Stimulated activated CD8-positive, alpha-beta memory T cell treated with anti-CD3 and anti-CD28 coated beads, Interleukin-4, amount 100 ng/mL, for 4 hours (primary cell): ENCODE measurements around the gene GPX3.

ENCODE experiments used
- DNase-seq, 2 donors: peaks; one replicate each; pipeline ENCODE4 v3.0.0-alpha.2; 2020; ENCODE audit warnings: low read depth in 2 of 2, low spot score in 1 of 2

Gene GPX3, protein sequence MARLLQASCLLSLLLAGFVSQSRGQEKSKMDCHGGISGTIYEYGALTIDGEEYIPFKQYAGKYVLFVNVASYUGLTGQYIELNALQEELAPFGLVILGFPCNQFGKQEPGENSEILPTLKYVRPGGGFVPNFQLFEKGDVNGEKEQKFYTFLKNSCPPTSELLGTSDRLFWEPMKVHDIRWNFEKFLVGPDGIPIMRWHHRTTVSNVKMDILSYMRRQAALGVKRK

DNA sequence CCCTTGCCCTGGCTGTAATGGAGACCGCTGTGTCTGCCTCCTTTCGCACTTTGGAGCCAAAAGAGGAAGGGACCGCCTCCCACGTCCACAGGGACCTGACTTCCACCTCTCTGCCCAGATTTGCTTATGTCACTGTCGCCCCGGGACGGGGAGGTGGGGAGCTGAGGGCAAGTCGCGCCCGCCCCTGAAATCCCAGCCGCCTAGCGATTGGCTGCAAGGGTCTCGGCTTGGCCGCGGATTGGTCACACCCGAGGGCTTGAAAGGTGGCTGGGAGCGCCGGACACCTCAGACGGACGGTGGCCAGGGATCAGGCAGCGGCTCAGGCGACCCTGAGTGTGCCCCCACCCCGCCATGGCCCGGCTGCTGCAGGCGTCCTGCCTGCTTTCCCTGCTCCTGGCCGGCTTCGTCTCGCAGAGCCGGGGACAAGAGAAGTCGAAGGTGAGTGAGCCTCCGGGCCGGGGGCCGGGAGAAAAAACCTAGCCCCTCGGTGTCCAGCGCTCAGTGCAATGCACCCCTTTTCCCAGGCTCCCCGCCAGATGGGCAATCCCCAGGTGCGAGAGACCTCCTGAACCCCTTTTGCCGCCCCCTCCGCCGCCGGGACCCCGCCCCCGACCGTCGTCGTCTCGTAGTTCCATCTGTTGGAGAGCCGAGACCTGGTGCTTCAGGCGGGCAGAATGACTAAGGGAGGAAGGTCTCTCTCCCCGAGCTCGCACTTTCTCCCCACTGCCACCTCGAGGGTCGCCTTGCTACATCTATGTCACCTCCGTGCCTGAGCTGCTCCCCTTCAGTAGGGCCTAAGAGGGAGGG is at the start of gene GPX3:
GPX3 (plus strand) TSS at position 288 of the 807 bp plus-strand sequence; CDS start at position 352, 64 bp downstream.
- peak in 1 of 2 donors; percentile 6 for DNase-seq

DNA sequence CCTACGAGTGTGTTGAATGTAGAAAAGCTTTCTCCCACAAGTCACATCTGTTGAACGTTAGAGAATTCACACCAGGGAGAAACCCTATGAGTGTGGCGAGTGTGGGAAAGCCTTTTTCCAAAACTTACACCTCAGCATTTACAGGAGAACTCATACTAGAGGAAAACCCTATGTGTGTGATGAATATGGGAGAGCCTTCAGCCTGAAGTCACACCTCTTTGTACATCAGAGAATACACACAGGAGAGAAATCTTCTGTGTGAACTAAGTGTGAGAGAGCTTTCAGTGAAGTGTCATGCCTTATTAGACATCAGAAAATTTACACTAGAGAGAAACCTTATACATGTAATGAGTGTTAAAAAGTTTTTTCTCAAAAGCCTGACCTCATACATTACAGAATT is 41.8 kb upstream of the GPX3 start:
- DNase-seq: no peak

DNA sequence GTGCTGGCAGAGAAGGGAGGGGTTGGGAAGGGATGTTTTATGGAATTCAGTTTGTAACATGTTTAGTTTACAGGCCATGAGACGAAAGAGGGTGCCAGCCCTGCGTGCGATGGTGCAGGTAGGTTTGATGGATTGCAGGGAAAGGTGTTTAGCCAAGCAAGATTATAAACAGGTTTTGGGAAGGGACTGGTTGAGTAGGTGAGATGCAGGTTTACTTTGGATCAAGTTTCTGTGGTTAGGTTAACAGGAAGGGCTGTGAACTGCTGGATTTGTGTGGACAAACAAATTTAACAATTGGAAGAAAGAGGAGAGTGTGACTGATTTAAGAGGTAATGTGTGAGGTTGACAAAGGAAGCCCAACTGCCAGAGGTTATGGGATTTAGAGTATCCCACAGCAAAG is 32.6 kb upstream of the GPX3 start:
- no peak for DNase-seq

DNA sequence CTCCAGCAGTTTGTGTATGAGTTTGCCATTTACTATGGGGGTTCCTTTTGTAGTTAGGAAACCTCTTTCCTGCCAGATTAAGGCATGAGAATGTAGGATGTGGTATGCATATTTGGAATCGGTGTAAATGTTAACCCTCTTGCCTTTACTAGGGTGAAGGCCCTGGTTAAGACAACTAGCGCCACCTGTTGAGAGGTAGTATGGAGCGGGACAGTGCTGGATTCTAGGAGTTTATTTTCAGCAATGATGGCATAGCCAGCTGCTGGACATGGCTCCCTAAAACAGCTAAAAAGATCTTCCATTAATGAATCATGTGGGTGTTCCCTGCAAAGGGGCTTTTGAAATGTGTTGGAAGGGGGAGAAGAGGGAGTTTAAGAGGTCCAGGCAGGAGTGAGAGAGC is 30.7 kb upstream of the GPX3 start:
- DNase-seq: no peak

DNA sequence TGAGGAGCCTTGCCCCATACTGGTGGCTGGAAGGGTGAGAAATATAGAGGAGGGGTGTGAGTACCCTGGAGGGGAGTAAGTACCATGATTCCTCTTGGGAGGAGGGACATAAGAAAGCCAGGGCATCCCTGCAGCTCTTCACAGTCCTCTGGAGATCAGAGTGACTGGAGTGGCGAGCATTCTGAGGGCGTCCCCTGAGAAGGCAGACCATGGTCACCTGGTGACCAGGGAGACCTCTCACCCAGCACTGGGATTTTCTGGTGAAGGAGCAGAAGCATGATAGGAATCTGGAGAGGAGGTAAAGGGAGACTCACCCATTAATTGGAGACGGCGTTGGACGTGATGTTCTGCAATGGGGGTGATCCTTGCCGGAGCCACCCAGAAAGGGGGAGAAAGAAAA is 27.7 kb upstream of the GPX3 start:
- DNase-seq: no peak

DNA sequence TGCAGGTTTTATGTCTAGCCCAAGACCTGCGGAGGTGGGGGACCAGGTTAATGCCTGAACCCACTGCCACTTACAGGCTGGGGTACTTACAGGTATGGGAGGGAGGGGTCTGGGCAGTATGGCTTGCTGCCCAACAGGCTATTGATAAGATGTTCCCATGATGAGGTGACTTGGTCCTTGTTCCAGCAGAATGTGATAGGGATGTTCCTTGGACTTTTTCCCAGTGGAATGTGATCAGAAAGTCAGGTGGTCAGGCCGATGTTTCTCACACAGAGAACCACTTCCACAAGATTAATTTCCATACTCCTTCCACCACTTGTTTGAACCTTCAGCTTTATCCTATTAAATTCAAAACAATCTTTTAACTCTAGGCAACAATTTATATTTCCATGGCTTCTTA is 27.0 kb upstream of the GPX3 start:
- DNase-seq: no peak

DNA sequence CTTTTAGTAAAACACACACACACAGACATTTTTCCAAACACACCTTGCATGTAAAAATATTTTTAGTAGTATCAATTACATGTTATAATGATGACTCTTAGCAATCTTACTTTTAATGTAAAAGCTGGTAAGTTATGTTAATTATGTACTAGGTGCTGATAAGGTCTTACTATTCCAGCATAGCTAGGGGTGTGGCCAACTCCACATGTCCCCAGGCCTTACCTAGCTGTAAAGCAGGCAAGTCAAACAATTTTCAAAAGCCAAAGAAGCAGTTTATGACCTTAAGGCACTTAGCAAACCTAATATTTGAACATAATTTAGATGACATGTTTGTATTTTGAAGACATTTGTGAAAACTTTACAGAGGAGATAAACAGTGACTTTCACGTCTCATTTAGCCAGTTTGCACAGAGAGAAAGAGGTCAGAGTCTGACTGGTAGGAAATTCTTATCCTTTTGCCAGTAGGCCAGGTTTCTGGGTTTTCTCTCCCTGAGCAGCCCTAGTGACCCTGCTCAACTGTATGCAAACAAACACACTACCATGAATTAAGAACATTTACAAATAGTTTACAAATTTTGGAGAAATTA is 26.5 kb upstream of the GPX3 start:
- DNase-seq: no peak

DNA sequence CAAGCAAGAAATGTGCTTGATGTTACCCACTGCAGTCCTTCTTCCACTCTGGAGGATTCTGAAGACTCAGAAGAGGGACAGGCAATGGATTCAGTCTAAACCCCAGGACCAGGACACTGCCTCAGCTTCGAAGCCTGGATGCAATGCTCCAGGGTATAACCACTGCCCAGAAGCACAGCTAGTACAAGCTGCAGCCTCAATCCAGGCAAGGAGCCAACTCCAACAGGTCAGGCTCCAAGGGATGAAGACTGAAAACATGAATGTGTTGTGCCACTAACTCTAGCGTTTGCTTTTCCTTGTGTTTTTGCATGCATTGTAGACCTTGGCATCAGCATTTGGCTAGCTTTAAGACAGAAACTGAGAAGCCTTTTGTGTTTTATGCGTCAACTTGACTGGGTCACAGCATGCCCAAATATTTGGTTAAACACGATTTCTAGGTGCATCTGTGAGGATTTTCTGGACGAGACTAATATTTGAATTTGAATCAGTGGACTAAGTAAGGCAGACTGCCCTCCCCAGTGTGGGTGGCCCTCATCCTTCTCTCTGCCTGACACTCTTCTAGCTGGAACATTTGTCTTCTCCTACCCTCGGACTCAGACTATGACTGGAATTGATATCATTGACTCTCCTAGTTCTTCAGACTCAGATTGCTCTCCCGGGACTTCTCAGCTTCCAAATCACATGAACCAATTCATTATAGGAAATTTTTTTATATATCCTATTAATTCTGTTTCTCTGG is 20.5 kb upstream of the GPX3 start:
- no peak for DNase-seq

DNA sequence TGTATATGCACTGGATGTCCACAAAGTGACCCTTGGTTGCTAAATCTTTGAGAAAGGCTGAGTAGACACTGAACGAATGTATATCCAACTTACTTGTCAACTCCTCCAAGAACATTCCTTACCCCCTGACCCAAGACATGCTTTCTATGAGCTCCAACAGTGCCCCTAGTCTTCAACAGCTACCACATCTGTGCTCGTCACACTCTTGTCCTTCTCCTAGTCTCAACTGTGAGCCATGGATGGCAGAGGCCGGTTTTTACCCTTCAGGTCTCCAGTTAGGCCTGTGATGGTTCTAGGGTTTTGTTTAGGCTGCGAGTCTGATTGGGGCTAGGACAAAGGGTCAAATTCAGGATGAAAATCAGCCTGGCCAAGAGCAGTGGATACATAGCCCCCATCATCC is 19.0 kb upstream of the GPX3 start:
- no peak for DNase-seq

DNA sequence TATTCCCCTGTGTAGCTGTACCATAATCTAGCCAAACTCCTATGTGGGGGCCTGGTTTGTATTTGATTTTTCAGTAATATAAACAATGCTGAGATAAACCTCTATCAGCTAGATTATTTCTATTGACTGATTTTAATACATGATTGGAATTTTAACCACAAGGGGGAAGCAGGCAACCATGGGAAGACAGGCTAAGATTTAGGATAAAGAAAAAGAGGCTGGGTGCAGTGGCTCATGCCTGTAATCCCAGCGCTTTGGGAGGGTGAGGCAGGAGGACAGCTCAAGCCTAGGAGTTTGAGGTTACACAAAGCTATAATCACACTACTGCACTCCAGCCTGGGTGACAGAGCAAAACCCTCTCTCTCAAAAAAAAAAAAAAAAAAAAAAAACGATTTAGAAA is 18.1 kb upstream of the GPX3 start:
- no peak for DNase-seq

DNA sequence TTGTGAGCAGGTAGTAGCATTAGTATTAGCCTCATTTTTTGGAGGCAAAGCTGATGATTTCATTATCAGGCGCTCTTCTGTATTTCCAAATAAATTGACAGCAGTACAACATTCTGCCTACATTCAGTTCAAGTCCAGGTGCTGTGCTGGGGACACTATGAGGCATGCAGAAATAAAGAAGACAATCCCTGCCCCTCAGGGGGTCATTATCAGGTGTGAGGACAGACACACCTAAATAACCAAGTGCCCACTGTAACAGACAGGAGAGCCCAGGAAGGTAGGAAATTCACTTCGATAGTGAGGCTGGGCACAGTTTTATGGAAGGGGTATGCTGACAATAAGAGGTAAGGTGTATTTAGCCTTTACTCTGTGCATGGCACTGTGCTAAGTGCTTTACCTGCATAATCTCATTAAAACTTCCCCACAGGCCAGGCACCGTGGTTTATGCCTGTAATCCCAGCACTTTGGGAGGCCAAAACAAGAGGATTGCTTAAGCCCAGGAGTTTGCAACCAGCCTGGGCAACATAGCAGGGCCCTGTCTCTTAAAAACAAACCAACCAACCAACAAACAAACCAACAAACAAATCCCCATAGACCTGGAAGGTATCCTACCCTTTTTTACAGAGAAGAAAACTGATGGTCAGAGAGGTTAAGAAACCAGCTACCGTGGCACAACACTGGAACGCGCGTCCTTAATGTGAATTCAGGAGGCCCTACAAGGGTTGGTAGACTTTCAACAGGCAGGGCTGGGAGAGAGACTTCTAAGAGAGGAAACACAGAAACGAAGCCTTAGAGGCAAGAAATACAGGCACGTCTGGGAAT is 17.5 kb upstream of the GPX3 start:
- DNase-seq: no peak

DNA sequence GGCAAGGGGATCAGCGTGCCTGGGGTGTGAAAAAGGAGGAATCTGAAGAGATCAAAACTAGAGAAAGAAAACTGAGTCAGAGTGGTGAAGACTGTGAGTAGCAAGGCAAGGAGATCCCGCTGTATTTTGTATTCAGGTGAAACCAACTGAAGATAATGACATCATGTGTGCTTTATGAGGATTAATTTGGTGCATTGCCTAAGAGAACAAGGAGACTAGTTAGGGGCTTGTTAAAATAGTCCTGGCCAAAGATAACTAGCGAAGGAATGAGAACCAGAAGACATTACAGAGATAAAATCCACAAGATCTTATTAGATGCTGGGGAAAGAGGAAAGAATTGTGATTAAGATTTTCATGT is 16.9 kb upstream of the GPX3 start:
- DNase-seq: no peak

DNA sequence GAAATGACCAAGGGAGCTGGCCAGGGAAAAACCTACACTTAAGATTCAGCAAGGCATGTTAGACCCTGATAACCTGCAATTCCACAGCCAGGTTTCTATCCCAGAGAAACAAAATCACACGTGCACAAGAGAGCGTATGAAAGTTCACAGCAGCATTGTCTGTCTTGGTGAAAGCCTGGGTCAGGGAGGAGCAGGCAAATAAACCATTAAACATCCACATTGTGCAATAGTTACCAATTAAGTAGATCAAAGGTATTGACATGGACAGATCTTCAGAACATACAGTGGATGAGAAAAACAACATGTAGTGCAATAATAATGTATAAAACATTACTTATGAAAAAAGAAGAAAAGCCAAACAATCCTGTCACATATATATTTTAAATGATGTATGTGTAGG is 15.9 kb upstream of the GPX3 start:
- DNase-seq: no peak

DNA sequence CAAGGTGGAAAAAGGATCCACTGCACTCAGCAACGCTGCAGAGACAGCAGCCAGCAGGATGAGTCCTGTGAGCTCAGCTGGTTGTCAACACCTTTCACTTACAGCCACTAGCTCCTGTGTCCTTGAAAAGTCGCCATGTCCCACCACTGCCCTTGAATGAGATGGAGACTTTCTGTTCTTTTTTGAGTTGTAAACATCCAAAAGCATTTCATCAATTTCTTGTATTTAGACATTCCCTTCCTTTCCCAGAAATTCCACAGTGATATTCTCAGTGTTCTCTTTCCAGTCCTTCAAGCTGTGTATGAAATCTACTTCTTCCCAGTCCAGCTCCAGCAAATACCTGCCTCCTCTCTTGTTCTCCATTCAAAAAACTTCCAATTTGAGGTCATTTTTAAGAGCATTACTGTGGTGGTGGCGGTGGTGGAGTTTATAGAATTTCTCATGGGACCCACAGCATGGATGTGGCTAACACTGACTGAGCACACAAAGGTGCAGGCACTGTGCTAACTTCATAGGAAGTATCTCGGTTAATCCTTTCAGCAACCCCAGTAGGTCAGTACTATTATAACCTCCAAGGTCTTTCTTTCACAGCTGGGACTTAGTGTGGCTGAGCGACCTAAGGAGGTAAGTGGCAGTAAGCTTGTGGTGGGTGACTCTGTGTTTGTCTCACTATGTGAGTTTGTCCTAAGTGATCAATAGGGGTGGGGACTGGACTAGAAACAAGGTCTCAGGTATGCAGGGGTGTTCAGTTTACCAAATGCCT is 15.0 kb upstream of the GPX3 start:
- no peak for DNase-seq

DNA sequence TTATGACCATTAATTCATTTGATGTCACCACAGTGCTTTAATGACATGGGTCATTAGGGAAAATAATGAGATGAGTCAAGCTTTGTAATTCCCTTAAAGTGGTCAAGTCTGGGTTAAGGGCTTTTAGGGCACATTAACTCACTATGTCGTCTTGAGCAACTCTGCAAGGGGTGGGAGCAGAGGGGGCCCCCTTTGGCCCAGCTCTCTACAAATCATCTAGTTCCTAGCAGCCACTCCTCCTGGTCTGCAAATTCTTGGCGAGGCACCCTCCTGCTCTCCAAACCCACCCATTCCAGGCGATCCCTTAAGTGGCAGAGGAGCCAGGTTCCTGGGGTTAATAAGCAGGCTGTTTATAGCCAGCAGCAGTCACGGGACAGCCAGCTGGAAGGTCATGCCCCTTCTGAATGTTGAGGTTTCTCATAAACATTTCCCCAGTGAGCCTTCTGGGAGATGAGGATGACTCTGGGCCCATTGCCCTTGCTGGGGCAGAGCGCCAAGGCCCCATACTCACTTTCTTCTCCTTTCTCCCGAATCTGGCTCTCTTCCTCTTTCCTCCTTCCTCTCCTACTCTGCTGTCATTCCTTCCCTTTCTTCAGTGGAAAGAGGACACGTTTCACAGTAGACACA is 14.3 kb upstream of the GPX3 start:
- no peak for DNase-seq

DNA sequence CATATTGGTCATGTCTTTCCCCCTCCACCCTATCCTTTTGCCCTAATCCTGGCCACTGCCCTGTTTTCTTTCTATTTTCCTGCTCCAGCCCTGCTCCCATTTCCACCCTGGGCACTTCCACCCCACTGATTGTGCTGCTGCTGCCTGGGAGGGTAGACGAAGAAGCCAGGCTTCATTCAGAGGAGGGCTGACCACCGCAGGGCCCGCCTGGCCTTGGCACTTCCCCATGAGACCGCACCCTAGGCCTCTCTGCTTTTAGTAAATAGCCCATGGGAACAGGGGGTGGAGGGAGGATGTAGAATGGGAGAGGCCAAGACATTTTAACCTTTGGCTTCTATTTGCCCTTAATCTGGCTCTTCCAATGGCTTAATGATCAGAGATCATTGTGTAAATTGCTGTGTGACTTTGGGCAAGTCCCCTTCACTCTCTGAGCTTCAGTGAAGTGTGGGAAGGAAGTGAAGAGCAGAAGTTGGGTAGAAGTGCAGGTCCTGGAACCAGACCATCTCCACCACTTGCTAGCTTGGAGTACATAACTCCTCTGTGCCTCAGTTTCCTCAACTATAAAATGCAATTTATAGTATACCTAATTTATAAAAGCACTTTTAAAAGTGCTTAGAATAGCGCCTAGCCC is 13.6 kb upstream of the GPX3 start:
- no peak for DNase-seq

DNA sequence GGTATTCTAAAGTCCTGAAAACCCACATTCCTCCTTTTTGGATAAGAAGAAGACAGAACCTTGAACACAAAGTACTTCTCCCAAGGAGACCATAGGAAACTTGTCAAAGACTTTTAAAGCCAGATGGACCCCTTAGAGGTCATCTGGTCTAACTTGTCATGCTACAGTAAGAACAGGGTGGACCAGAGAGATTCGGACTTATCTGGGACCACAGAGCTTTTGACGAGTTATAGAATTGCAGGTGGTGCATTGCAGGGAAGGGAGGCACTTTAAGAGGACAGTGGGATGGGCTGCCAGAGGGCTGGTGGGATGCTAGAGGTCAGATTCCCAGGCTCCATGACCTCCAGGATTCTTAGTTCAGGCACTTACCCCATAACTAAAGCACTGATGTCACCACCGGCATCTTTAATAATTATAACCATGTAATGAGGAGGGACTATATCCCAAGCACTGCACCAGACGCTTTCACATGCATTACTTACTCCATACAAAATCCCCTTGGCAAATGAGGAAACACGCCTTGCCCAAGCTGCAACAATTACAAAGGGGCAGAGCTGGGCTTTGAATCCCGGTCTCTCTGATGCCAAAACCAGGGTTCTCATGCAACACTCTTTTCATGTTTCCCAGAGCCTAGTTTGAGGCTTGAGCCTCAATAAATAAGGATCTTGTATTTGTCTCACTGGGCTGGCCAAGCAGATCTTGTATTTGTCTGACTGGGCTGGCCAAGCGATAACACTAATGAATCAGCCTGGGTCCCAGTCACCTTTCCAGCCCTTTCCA is 12.8 kb upstream of the GPX3 start:
- no peak for DNase-seq

DNA sequence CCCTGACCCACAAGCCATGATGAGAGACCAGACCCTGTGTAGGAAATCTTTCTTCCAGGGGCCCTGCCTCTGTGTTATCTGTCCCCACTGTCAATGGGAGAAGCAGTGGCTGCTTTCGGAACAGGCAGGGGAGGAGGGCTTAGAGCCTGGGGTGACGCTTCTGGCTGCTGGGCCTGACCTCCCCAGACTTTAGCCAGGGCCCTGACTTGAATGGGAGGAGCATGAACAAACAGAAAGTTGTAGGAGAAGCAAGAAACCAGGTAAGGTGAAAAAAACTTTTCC is 12.2 kb upstream of the GPX3 start:
- no peak for DNase-seq

DNA sequence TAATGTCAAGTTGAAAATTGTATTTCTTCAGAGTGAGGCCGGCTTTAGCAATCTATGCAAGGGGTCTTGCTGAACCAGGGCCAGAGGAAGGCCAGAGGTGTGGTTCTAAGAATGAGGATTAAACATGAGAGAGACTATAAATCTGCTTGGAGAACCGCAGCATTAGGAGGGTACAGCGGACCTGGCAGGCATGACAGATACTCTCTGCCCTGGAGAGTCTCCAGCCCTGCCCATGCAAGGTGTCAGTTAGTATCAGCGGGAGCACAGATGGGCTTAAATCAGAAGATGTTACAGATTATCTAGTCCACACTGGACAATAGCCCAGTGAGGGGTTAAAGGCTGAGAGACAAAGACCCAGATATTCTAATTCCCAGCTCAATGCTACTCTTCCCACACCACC is 11.5 kb upstream of the GPX3 start:
- no peak for DNase-seq
